Measurements from ENCODE around the gene DGKB. TPM values are rescaled to one million over a fixed set of nuclear protein-coding genes. Genes with fewer than 3 reads are reported as not detected.

DGKB gene
- total and polyA plus RNA-seq, 2 of the 8 experiments (the other 6 are each of a cell fraction or from before 2014, with no cell fraction given), result 1.9 to 2.6 TPM

DNA sequence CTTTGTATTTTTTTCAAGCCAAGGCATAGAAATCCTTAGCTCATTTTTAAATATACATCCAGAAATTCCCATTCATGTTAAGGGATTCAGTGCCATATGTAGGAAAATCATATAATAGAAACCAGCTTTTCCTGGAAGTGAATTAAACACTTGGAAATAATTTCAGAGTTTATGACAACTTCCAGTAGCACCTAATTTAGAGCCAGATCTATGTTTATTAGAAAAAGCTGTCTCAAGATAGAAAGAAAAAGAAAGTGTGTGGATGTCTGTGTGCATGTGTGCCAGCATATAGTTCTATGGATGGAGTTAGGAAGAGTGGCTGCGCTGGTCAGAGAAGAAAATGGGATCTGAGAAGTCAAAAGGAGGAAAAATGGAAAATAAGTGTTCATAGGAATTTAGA lies 225.7 kb downstream of the DGKB start (continued):
- TF ChIP-seq, protein P1, sequence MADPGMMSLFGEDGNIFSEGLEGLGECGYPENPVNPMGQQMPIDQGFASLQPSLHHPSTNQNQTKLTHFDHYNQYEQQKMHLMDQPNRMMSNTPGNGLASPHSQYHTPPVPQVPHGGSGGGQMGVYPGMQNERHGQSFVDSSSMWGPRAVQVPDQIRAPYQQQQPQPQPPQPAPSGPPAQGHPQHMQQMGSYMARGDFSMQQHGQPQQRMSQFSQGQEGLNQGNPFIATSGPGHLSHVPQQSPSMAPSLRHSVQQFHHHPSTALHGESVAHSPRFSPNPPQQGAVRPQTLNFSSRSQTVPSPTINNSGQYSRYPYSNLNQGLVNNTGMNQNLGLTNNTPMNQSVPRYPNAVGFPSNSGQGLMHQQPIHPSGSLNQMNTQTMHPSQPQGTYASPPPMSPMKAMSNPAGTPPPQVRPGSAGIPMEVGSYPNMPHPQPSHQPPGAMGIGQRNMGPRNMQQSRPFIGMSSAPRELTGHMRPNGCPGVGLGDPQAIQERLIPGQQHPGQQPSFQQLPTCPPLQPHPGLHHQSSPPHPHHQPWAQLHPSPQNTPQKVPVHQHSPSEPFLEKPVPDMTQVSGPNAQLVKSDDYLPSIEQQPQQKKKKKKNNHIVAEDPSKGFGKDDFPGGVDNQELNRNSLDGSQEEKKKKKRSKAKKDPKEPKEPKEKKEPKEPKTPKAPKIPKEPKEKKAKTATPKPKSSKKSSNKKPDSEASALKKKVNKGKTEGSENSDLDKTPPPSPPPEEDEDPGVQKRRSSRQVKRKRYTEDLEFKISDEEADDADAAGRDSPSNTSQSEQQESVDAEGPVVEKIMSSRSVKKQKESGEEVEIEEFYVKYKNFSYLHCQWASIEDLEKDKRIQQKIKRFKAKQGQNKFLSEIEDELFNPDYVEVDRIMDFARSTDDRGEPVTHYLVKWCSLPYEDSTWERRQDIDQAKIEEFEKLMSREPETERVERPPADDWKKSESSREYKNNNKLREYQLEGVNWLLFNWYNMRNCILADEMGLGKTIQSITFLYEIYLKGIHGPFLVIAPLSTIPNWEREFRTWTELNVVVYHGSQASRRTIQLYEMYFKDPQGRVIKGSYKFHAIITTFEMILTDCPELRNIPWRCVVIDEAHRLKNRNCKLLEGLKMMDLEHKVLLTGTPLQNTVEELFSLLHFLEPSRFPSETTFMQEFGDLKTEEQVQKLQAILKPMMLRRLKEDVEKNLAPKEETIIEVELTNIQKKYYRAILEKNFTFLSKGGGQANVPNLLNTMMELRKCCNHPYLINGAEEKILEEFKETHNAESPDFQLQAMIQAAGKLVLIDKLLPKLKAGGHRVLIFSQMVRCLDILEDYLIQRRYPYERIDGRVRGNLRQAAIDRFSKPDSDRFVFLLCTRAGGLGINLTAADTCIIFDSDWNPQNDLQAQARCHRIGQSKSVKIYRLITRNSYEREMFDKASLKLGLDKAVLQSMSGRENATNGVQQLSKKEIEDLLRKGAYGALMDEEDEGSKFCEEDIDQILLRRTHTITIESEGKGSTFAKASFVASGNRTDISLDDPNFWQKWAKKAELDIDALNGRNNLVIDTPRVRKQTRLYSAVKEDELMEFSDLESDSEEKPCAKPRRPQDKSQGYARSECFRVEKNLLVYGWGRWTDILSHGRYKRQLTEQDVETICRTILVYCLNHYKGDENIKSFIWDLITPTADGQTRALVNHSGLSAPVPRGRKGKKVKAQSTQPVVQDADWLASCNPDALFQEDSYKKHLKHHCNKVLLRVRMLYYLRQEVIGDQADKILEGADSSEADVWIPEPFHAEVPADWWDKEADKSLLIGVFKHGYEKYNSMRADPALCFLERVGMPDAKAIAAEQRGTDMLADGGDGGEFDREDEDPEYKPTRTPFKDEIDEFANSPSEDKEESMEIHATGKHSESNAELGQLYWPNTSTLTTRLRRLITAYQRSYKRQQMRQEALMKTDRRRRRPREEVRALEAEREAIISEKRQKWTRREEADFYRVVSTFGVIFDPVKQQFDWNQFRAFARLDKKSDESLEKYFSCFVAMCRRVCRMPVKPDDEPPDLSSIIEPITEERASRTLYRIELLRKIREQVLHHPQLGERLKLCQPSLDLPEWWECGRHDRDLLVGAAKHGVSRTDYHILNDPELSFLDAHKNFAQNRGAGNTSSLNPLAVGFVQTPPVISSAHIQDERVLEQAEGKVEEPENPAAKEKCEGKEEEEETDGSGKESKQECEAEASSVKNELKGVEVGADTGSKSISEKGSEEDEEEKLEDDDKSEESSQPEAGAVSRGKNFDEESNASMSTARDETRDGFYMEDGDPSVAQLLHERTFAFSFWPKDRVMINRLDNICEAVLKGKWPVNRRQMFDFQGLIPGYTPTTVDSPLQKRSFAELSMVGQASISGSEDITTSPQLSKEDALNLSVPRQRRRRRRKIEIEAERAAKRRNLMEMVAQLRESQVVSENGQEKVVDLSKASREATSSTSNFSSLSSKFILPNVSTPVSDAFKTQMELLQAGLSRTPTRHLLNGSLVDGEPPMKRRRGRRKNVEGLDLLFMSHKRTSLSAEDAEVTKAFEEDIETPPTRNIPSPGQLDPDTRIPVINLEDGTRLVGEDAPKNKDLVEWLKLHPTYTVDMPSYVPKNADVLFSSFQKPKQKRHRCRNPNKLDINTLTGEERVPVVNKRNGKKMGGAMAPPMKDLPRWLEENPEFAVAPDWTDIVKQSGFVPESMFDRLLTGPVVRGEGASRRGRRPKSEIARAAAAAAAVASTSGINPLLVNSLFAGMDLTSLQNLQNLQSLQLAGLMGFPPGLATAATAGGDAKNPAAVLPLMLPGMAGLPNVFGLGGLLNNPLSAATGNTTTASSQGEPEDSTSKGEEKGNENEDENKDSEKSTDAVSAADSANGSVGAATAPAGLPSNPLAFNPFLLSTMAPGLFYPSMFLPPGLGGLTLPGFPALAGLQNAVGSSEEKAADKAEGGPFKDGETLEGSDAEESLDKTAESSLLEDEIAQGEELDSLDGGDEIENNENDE (IDR thresholded peaks at IDR 0.05; ENCODE audit: insufficient replicate concordance, low read length), result no peak
- no peak for TF ChIP-seq KDM5A (IDR thresholded peaks at IDR 0.05; ENCODE audit: low read length)
- TF ChIP-seq SP4 (IDR thresholded peaks at IDR 0.05; ENCODE audit: low read length), result no peak
- TF ChIP-seq FOSL1 (IDR thresholded peaks at IDR 0.05; ENCODE audit: insufficient read depth, low read depth, low read length), result no peak
- no peak for TF ChIP-seq SP1 (IDR thresholded peaks at IDR 0.05; ENCODE audit: low read depth, low read length)

All from H1 (cell line).